CD8-positive, alpha-beta memory T cell (primary cell): ENCODE results near the gene TMCC1. TPM values are rescaled to one million over a fixed set of nuclear protein-coding genes. Genes with fewer than 3 reads are reported as not detected.

Experiments used
- CTCF ChIA-PET: fragments of 350-600 bp; sonication (Branson Sonifier 250); formaldehyde crosslinking; loops from one replicate; lab custom pipeline; 2021; ENCODE audit warnings: antibody characterized with exemption; lab: Charles Lee
- POLR2A ChIA-PET: fragments of 350-600 bp; sonication (Branson Sonifier 250); formaldehyde crosslinking; loops from one replicate; lab custom pipeline; 2021; ENCODE audit warnings: antibody characterized with exemption; lab: Charles Lee
- DNase-seq, 5 donors: peaks; one replicate each; pipeline versions ENCODE4 v3.0.0 to v3.0.0-alpha.2; 2020 to 2022; ENCODE audit warnings: mixed read lengths in 1 of 5
- H3K27ac ChIP-seq: one replicate; pipeline ENCODE4 v1.7.0; 2013; ENCODE audit warnings: low read depth, mild to moderate bottlenecking, low read length, moderate library complexity
- H3K27me3 ChIP-seq: 2 replicates; pipeline ENCODE4 v1.7.0; 2013; ENCODE audit warnings: low read length, mild to moderate bottlenecking; ENCODE audit not compliant: insufficient read depth, poor library complexity, severe bottlenecking
- H3K36me3 ChIP-seq: 2 replicates; pipeline ENCODE4 v1.7.0; 2013; ENCODE audit warnings: mild to moderate bottlenecking, low read length, moderate library complexity; ENCODE audit not compliant: insufficient read depth
- H3K4me1 ChIP-seq: 2 replicates; pipeline ENCODE4 v1.7.0; 2013; ENCODE audit warnings: mild to moderate bottlenecking, low read length, moderate library complexity; ENCODE audit not compliant: insufficient read depth
- H3K4me3 ChIP-seq: 2 replicates; pipeline ENCODE4 v1.7.0; 2013; ENCODE audit warnings: mild to moderate bottlenecking, low read length
- H3K9me3 ChIP-seq: 2 replicates; pipeline ENCODE4 v1.7.0; 2013; ENCODE audit warnings: mild to moderate bottlenecking, low read length
- H3K27ac Mint-ChIP-seq, 8 donors: one replicate each; pipeline ENCODE4 v1.8.0; 2020 to 2021; ENCODE audit warnings: mixed read lengths in 8 of 8, mild to moderate bottlenecking in 6 of 8, inconsistent platforms in 3 of 8, moderate library complexity in 3 of 8
- H3K27me3 Mint-ChIP-seq, 2 donors: one replicate each; pipeline ENCODE4 v1.8.0; 2020 to 2021; ENCODE audit warnings: mixed read lengths in 2 of 2, mild to moderate bottlenecking in 1 of 2, moderate library complexity in 1 of 2
- H3K36me3 Mint-ChIP-seq, 3 donors: one replicate each; pipeline ENCODE4 v1.8.0; 2020 to 2021; ENCODE audit warnings: mixed read lengths in 3 of 3, inconsistent platforms in 1 of 3, mild to moderate bottlenecking in 1 of 3
- H3K4me1 Mint-ChIP-seq, 3 donors: one replicate each; pipeline ENCODE4 v1.8.0; 2020 to 2021; ENCODE audit warnings: mixed read lengths in 3 of 3, inconsistent platforms in 1 of 3, mild to moderate bottlenecking in 1 of 3
- H3K4me3 Mint-ChIP-seq, 7 donors: one replicate each; pipeline ENCODE4 v1.8.0; 2020 to 2021; ENCODE audit warnings: mixed read lengths in 7 of 7, mild to moderate bottlenecking in 6 of 7, moderate library complexity in 4 of 7, inconsistent platforms in 2 of 7
- H3K9me3 Mint-ChIP-seq, 5 donors: one replicate each; pipeline ENCODE4 v1.8.0; 2020 to 2022; ENCODE audit warnings: mixed read lengths in 5 of 5, mild to moderate bottlenecking in 3 of 5, moderate library complexity in 2 of 5, inconsistent platforms in 1 of 5
- polyA plus RNA-seq: library from polyadenylated mRNA; unstranded; fragments of 300-500 nt; fragmentation: Illumina TruSeq; gene quantifications from one replicate; pipeline ENCODE4 v1.2.3, GENCODE V29; 2021
- total RNA-seq, 2 experiments: library from RNA; stranded (reverse); gene quantifications; one replicate each; pipeline ENCODE4 v1.2.3, GENCODE V29; 2021

TMCC1 gene
- total and polyA plus RNA-seq, 3 experiments from 2014 or later, result 5.6 to 18.6 (median 16.0) TPM

DNA sequence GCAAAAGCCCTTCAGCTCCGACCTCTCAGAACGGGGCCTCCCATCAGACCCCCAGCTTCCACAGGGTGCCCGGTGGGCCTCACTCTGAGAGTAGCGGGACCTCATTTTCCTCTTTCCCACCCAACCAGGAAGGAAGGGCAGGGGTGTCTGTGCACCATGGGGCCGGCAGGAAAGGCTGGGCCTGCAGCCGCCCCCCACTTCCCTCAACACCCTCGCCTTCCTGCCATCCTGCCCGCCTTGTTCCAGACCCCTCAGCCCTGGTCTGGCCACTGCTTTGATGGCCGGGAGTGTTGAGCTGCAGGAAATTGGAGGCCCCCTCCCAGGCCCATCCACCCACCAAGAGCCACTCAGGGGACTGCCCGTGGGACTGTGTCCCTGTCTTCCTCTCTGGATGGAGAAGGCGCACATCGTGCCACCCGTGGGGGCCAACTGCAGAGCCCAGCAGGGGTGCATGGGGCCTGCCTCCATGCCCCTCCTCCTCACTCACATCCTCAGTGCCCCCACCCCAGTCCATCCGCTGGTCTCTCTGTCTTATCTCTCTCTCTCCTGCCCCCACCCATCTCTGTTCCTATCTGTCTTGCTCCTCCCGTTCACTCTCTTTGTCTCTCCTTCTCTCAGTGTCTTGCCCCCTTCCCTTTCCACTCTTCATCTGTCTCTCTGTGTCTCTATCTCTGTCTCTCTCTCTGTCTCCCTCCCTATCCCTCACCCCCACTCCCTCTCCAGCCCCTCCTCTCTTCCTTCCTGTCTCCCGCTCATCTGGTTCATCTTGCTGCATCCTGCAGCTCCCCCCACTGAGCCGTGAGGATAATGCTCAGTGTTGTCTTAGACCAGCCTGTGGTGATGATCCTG, 285.2 kb downstream of the TMCC1 start:
- CTCF ChIA-PET, result interaction anchor here (1.1 to 1.8 kb wide), 3 partner anchors 12 to 118 kb away, joined by 3 to 6 read pairs (median 5); no protein-coding TSS in a partner anchor
- Mint-ChIP-seq H3K4me3 (peak overlapping the region; percentile 32 to 91 (median 65)), H3K36me3 (peaks cover 0 to 8% (median 0%) of the 10 kb centered on the region in 3 donors)

DNA sequence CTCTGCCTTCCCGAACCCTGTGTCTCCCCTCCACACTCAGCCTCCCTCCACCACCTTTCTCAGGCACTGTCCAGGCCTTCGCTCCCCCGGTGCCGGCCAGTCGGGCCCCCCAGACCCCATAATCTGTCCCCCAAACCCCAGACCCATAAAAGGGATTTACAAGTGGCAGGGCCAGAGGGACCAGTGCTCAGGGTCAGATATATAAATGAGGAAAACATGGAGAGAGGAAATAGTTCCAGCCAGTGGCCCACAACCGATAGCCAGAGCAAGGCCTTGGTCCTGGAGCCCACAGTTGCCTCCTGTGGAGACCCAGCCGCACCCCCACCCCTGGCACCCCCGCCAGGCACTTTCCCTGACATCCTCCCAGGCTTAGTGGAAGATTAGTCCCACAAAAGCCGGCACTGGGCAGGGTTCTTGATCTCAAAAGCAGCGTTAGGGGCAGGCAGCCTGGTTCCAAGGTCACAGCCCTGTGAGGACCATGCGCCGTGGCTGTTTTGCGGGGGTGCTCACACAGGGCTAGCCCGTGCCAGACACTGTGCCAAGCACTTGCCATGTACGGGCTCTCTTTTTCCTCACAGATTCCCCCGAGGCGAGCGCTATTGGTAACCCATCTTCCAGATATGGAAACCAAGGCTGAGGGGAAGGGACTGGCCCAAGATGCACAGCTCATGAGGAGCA, 286.0 kb downstream of the TMCC1 start:
- Mint-ChIP-seq H3K27ac (peak overlapping the region in 7 of 8 donors; percentile 17 to 96 (median 91)), H3K36me3 (peaks cover 0 to 8% (median 0%) of the 10 kb centered on the region in 3 donors), H3K4me1 (peaks cover 29 to 48% (median 29%) of the 10 kb centered on the region in 3 donors), H3K9me3 (no peaks in the 10 kb centered on the region), H3K27me3 (peaks cover 3 to 4% of the 10 kb centered on the region in 2 donors), H3K4me3 (peak overlapping the region; percentile 82 to 96 (median 91))
- POLR2A ChIA-PET, result interaction anchor here (0.6 kb wide), 2 partner anchors 15 to 30 kb away, joined by 3 to 4 read pairs; no protein-coding TSS in a partner anchor
- Histone ChIP-seq H3K27ac (peak overlapping the region; percentile 24), H3K9me3 (no peaks in the 10 kb centered on the region), H3K36me3 (no peaks in the 10 kb centered on the region), H3K4me3 (peak overlapping the region; percentile 34), H3K27me3 (no peaks in the 10 kb centered on the region), H3K4me1 (peaks cover 4% of the 10 kb centered on the region)
- CTCF ChIA-PET, result interaction anchor here (0.7 to 3.1 kb wide), 4 partner anchors 30 to 117 kb away, joined by 3 to 21 read pairs (median 6); no protein-coding TSS in a partner anchor
- DNase-seq, result no peak

More for the DNA sequence above, 285.2 kb downstream of the TMCC1 start:
- peaks cover 25 to 43% (median 27%) of the 10 kb centered on the region in 3 donors for H3K4me1 Mint-ChIP-seq
- POLR2A ChIA-PET, result interaction anchor here (0.5 to 1.4 kb wide), 2 partner anchors 15 to 30 kb away, joined by 3 read pairs; no protein-coding TSS in a partner anchor
- H3K9me3 ChIP-seq, result no peaks in the 10 kb centered on the region
- H3K36me3 ChIP-seq, result no peaks in the 10 kb centered on the region
- H3K4me3 ChIP-seq, result no peak overlapping the region
- peaks cover 2 to 4% of the 10 kb centered on the region in 2 donors for H3K27me3 Mint-ChIP-seq
- peak overlapping the region in 5 of 8 donors; percentile 13 to 93 (median 85) for H3K27ac Mint-ChIP-seq
- H3K27me3 ChIP-seq, result no peaks in the 10 kb centered on the region
- H3K27ac ChIP-seq, result no peak overlapping the region
- H3K4me1 ChIP-seq, result peaks cover 4% of the 10 kb centered on the region
- no peaks in the 10 kb centered on the region for H3K9me3 Mint-ChIP-seq
- DNase-seq, result no peak

DNA sequence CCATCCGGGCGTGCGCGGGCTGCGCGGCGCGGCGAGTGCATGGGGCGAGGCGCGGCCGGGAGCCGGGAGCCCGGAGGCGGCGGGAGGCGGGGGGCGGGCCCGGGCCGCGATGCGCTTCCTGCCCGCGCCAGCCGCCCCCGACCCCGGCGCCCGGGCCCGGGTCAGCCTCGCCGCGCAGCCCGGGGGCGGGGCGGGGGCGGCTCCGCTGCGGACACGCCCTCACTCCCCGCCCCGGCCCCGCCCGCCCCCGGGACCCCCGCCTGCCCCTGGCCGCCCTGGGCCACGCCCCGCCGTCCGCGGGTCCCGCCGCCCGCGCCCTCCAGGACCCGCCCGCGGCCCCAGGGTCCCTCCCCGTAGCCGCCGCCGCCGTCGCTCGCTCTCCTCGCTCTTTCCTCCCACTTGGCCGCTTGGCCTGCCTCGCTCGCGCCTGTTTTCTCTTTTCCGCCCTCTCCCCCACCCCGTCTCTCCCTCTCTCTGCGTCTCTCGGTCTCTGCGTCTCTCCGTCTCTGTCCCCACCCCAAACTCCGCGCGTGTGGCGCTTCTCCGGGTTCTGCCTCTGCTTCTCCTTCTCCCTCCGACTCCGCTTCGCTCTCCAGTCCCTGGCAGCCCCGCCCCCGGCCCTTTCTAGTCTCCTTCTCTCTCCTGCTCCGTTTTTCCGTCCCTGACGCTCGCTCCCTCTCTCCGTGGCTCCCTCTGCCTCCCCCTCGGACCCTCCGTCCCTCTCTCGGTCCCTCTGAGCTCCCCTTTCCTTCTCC, 286.7 kb downstream of the TMCC1 start, which contains the start of gene PLXND1:
Gene PLXND1 (minus strand): TSS at position 41 of the 755 bp plus-strand sequence. CDS start 37 bp downstream, at position 4.
- Histone ChIP-seq H3K9me3 (no peaks in the 10 kb centered on the region), H3K27me3 (no peaks in the 10 kb centered on the region), H3K4me3 (peak within 1 kb of the TSS; percentile 47), H3K4me1 (peaks cover 4% of the 10 kb centered on the region), H3K36me3 (no peaks in the 10 kb centered on the region), H3K27ac (peak within 1 kb of the TSS; percentile 24)
- Mint-ChIP-seq H3K27ac (peak within 1 kb of the TSS; percentile 77 to 96 (median 92)), H3K9me3 (no peaks in the 10 kb centered on the region), H3K4me1 (peaks cover 34 to 54% (median 35%) of the 10 kb centered on the region in 3 donors), H3K36me3 (peaks cover 0 to 8% (median 0%) of the 10 kb centered on the region in 3 donors), H3K27me3 (peaks cover 3 to 4% of the 10 kb centered on the region in 2 donors), H3K4me3 (peak within 1 kb of the TSS; percentile 91 to 98 (median 94))
- CTCF ChIA-PET, result interaction anchor here (0.7 to 5.4 kb wide), 6 partner anchors 11 to 115 kb away, joined by 3 to 43 read pairs (median 14); no protein-coding TSS in a partner anchor
- DNase-seq, result peak; percentile 30 to 71 (median 53)
- POLR2A ChIA-PET, result interaction anchor here (0.6 to 3.6 kb wide), 4 partner anchors 13 to 30 kb away, joined by 3 to 54 read pairs (median 7); no protein-coding TSS in a partner anchor

DNA sequence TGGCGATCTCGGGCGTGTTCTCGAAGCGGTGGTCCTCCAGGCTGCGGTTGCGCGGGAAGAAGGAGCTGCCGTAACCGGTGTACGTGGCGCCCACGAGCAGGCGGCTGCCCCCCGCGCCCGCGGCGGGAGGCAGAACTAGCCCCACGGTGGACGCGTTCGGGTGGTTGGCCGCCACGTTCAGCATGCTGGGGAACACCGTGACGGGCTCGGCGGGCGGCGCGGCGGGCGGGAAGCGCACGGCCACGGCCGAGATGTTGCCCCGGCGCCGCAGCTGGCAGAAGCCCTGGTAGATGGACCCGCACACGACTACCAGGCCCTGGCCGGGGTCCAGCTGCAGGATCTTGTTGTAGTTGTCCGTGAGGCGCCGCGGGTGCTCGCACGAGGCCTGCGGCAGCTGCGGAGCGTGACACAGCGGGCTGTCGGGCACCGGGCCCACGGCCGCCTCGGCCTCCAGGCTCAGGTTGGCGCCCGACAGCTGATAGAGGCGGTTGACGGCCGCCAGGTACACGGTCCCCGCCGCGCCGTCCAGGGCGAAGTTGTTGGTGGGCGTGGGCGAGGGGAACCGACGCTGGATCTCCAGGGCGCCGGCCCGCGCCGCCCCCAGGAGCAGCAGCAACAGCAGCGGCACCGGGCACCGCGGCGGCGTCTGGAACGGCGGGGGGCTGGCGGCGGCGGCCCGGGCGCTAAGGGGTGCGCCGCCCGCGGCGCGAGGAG, 287.4 kb downstream of the TMCC1 start:
- peaks cover 3 to 4% of the 10 kb centered on the region in 2 donors for H3K27me3 Mint-ChIP-seq
- H3K36me3 ChIP-seq, result no peaks in the 10 kb centered on the region
- peak in 2 of 5 donors; percentile 22 to 59 for DNase-seq
- no peaks in the 10 kb centered on the region for H3K9me3 Mint-ChIP-seq
- peaks cover 4% of the 10 kb centered on the region for H3K4me1 ChIP-seq
- peak overlapping the region; percentile 86 to 98 (median 92) for H3K4me3 Mint-ChIP-seq
- H3K4me3 ChIP-seq, result peak overlapping the region; percentile 47
- H3K36me3 Mint-ChIP-seq, result peaks cover 0 to 8% (median 0%) of the 10 kb centered on the region in 3 donors
- H3K4me1 Mint-ChIP-seq, result peaks cover 39 to 60% (median 41%) of the 10 kb centered on the region in 3 donors
- no peaks in the 10 kb centered on the region for H3K27me3 ChIP-seq
- no peaks in the 10 kb centered on the region for H3K9me3 ChIP-seq
- H3K27ac ChIP-seq, result no peak overlapping the region
- ChIA-PET POLR2A (interaction anchor here (0.6 to 3.6 kb wide), 7 partner anchors 10 to 625 kb away, joined by 3 to 54 read pairs (median 3); partner anchors contain the start of gene IFT122), CTCF (interaction anchor here (0.9 to 5.4 kb wide), 11 partner anchors 11 to 220 kb away, joined by 3 to 43 read pairs (median 6); no protein-coding TSS in a partner anchor)
- peak overlapping the region in 7 of 8 donors; percentile 45 to 95 (median 91) for H3K27ac Mint-ChIP-seq

DNA sequence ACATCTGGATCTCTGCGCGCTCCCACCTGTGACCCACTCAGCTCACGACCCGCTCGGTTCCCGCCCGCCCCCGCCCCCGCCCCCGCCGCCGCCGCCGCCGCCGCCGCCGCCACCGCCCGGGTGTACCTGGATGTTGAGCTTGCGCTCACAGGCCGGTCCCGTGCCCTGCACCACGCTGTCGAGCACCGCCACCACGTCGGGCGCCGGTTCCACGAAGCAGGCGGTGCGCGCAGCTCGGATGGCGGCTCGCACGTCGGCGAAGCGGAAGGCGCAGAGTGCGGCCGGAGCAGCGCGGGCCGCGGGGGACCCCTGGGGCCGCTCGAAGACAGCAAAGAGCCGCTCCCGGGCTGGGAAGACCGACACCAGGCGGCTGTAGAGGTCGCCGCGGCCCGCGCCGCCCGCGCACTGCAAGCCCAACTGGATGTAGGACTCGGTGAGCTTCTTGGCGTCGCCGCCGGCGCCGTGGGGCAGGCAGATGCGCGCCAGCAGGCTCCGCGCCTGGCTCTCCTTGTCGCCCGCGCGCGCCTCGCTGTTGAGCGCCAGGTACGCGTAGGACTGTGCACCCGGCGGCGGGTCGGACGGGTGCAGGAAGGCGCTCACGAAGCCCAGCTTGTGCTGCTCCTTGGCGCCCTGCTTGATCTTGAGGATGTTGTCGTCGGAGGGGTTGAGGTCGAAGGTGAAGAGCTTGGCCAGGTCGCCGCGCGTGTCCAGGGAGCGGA, 288.1 kb downstream of the TMCC1 start:
- Histone ChIP-seq H3K36me3 (no peaks in the 10 kb centered on the region), H3K9me3 (no peaks in the 10 kb centered on the region), H3K27ac (no peak overlapping the region), H3K4me1 (peaks cover 4% of the 10 kb centered on the region), H3K4me3 (peak overlapping the region; percentile 47), H3K27me3 (no peaks in the 10 kb centered on the region)
- ChIA-PET POLR2A (interaction anchor here (0.6 to 3.6 kb wide), 7 partner anchors 9 to 625 kb away, joined by 3 to 54 read pairs (median 3); partner anchors contain the start of gene IFT122), CTCF (interaction anchor here (0.9 to 5.4 kb wide), 11 partner anchors 10 to 220 kb away, joined by 3 to 43 read pairs (median 6); no protein-coding TSS in a partner anchor)
- Mint-ChIP-seq H3K9me3 (no peaks in the 10 kb centered on the region), H3K4me3 (peak overlapping the region; percentile 86 to 98 (median 92)), H3K36me3 (peaks cover 0 to 8% (median 0%) of the 10 kb centered on the region in 3 donors), H3K27ac (peak overlapping the region; percentile 45 to 95 (median 90)), H3K4me1 (peaks cover 46 to 67% (median 48%) of the 10 kb centered on the region in 3 donors), H3K27me3 (peaks cover 3 to 4% of the 10 kb centered on the region in 2 donors)
- DNase-seq, result peak; percentile 29 to 68 (median 37)

DNA sequence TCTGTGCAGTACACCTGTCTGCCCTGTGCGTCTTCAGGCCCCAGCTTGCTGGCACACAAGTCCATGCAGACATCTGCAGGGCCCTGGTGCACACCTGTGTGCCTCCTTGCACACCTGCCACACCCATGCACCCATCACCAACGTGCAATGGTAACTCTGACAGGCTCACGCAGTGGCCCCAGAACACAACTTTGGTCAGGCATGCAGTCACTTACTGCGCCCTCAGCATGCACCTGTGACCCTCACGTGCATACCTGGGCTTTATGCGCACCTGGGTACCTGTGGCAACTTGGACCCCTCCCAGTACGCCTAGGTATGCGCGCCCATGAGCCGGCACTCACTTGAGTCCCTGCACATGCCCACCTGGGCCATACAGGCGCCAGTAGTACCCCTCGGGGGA, 288.7 kb downstream of the TMCC1 start:
- Mint-ChIP-seq H3K27me3 (peaks cover 3 to 4% of the 10 kb centered on the region in 2 donors), H3K9me3 (no peaks in the 10 kb centered on the region), H3K4me1 (peaks cover 52 to 72% (median 52%) of the 10 kb centered on the region in 3 donors), H3K36me3 (peaks cover 0 to 8% (median 0%) of the 10 kb centered on the region in 3 donors), H3K4me3 (peak overlapping the region; percentile 86 to 98 (median 92)), H3K27ac (peak overlapping the region in 5 of 8 donors; percentile 5 to 87 (median 52))
- Histone ChIP-seq H3K36me3 (no peaks in the 10 kb centered on the region), H3K4me1 (peaks cover 4% of the 10 kb centered on the region), H3K27me3 (no peaks in the 10 kb centered on the region), H3K27ac (no peak overlapping the region), H3K4me3 (peak overlapping the region; percentile 54), H3K9me3 (no peaks in the 10 kb centered on the region)
- ChIA-PET CTCF (interaction anchor here (1.4 to 5.4 kb wide), 10 partner anchors 9 to 221 kb away, joined by 3 to 43 read pairs (median 6); no protein-coding TSS in a partner anchor), POLR2A (interaction anchor here (0.5 to 3.6 kb wide), 5 partner anchors 9 to 1499 kb away, joined by 3 to 54 read pairs (median 4); partner anchors contain the start of gene IFT122)
- no peak for DNase-seq
